Progenitor cell of endocrine pancreas (in vitro differentiated cells): ENCODE measurements around the gene TBL1XR1. TPM values are rescaled to one million over a fixed set of nuclear protein-coding genes. Genes with fewer than 3 reads are reported as not detected.

Experiments used
- DNase-seq: peaks from one replicate; pipeline ENCODE4 v3.0.0; 2021; ENCODE audit warnings: low spot score; ENCODE audit not compliant: unreplicated experiment
- H3K27ac Mint-ChIP-seq: 2 replicates; pipeline ENCODE4 v1.8.0; 2021; ENCODE audit warnings: mild to moderate bottlenecking, moderate library complexity, mixed read lengths
- H3K27me3 Mint-ChIP-seq: 2 replicates; pipeline ENCODE4 v1.8.0; 2021; ENCODE audit warnings: mixed read lengths
- H3K36me3 Mint-ChIP-seq: 2 replicates; pipeline ENCODE4 v1.8.0; 2022; ENCODE audit warnings: mixed read lengths; ENCODE audit not compliant: insufficient read depth
- H3K4me1 Mint-ChIP-seq: 2 replicates; pipeline ENCODE4 v1.8.0; 2021; ENCODE audit warnings: low read depth, mixed read lengths
- H3K4me3 Mint-ChIP-seq: 2 replicates; pipeline ENCODE4 v1.8.0; 2021; ENCODE audit warnings: low read depth, mild to moderate bottlenecking, moderate library complexity, mixed read lengths
- H3K9me3 Mint-ChIP-seq: 2 replicates; pipeline ENCODE4 v1.8.0; 2021; ENCODE audit warnings: low read depth, mixed read lengths
- CTCF ChIP-seq: fragments of 200-600 bp; sonication (generic); IDR thresholded peaks from one replicate; pipeline ENCODE4 v1.5.0; 2021; ENCODE audit warnings: antibody characterized with exemption, mild to moderate bottlenecking; ENCODE audit not compliant: unreplicated experiment
- total RNA-seq: library from RNA; stranded (reverse); gene quantifications from 2 replicates; pipeline ENCODE4 v1.2.1, GENCODE V29; 2021

The TBL1XR1 gene
- total RNA-seq, 1 donor from 2014 or later, result 207 TPM

- peaks cover 43% of the 10 kb centered on the region for H3K4me1 Mint-ChIP-seq
- peak overlapping the region; percentile 20 for H3K27ac Mint-ChIP-seq
- no peaks in the 10 kb centered on the region for H3K9me3 Mint-ChIP-seq
These were observed 86.4 kb downstream of the TBL1XR1 start for GRCh38 chr3:177110895-177111294.

GRCh38 chr3:177110386-177110785 is 86.9 kb downstream of the TBL1XR1 start:
- Mint-ChIP-seq H3K4me3 (no peak overlapping the region), H3K27ac (peak overlapping the region; percentile 47), H3K9me3 (no peaks in the 10 kb centered on the region), H3K27me3 (no peaks in the 10 kb centered on the region), H3K36me3 (peaks cover 4% of the 10 kb centered on the region), H3K4me1 (peaks cover 49% of the 10 kb centered on the region)
- TF ChIP-seq CTCF, result no peak
- DNase-seq, result no peak

More at GRCh38 chr3:177110895-177111294, 86.4 kb downstream of the TBL1XR1 start:
- peaks cover 4% of the 10 kb centered on the region for H3K36me3 Mint-ChIP-seq
- TF ChIP-seq CTCF, result no peak
- H3K27me3 Mint-ChIP-seq, result no peaks in the 10 kb centered on the region
- no peak for DNase-seq
- H3K4me3 Mint-ChIP-seq, result no peak overlapping the region

- H3K4me1 Mint-ChIP-seq, result peaks cover 53% of the 10 kb centered on the region
These were observed 87.5 kb downstream of the TBL1XR1 start for GRCh38 chr3:177109688-177110330.

GRCh38 chr3:177108648-177109047 is 88.6 kb downstream of the TBL1XR1 start:
- Mint-ChIP-seq H3K4me3 (no peak overlapping the region), H3K4me1 (peaks cover 61% of the 10 kb centered on the region), H3K36me3 (peaks cover 4% of the 10 kb centered on the region), H3K27me3 (no peaks in the 10 kb centered on the region), H3K27ac (no peak overlapping the region), H3K9me3 (no peaks in the 10 kb centered on the region)
- DNase-seq, result no peak
- TF ChIP-seq CTCF, result no peak

More at GRCh38 chr3:177109688-177110330, 87.5 kb downstream of the TBL1XR1 start:
- no peaks in the 10 kb centered on the region for H3K27me3 Mint-ChIP-seq
- H3K36me3 Mint-ChIP-seq, result peaks cover 4% of the 10 kb centered on the region
- no peak overlapping the region for H3K4me3 Mint-ChIP-seq
- H3K9me3 Mint-ChIP-seq, result no peaks in the 10 kb centered on the region
- DNase-seq, result no peak
- peak overlapping the region; percentile 47 for H3K27ac Mint-ChIP-seq
- TF ChIP-seq CTCF, result no peak

GRCh38 chr3:177107461-177108239 is 89.6 kb downstream of the TBL1XR1 start:
- no peak for TF ChIP-seq CTCF
- no peak overlapping the region for H3K27ac Mint-ChIP-seq
- no peak for DNase-seq
- H3K9me3 Mint-ChIP-seq, result no peaks in the 10 kb centered on the region
- H3K4me3 Mint-ChIP-seq, result no peak overlapping the region
- peaks cover 60% of the 10 kb centered on the region for H3K4me1 Mint-ChIP-seq
- H3K27me3 Mint-ChIP-seq, result no peaks in the 10 kb centered on the region
- no peaks in the 10 kb centered on the region for H3K36me3 Mint-ChIP-seq
